Measurements from ENCODE around the gene C4B.
A peak's percentile ranks its signal among the peaks of the same experiment; 100 is the strongest.
"Not testable (repeated sequence)": the region's sequence is repeated elsewhere in the genome, so short reads cannot be mapped to it uniquely, and the experiment has no call there.

Gene C4B

GRCh38 chr6:32013738-32014137 lies 857 bp upstream of the C4B start:
- H3K27me3 ChIP-seq (ENCODE audit: insufficient read depth, poor library complexity, severe bottlenecking); H3K4me1 ChIP-seq (ENCODE audit: insufficient read depth, poor library complexity, severe bottlenecking); H3K36me3 ChIP-seq (ENCODE audit: low read depth); ATAC-seq (ENCODE audit: low read depth); H3K9me3 ChIP-seq (ENCODE audit: severe bottlenecking); H3K27ac ChIP-seq (ENCODE audit: poor library complexity, severe bottlenecking); DNase-seq (ENCODE audit: low spot score); H3K4me3 ChIP-seq (ENCODE audit: severe bottlenecking): not testable (repeated sequence)

- H3K4me3 ChIP-seq (ENCODE audit: severe bottlenecking); H3K27me3 ChIP-seq (ENCODE audit: insufficient read depth, poor library complexity, severe bottlenecking); H3K9me3 ChIP-seq (ENCODE audit: severe bottlenecking); DNase-seq (ENCODE audit: low spot score); H3K27ac ChIP-seq (ENCODE audit: poor library complexity, severe bottlenecking); H3K36me3 ChIP-seq (ENCODE audit: low read depth); ATAC-seq (ENCODE audit: low read depth); H3K4me1 ChIP-seq (ENCODE audit: insufficient read depth, poor library complexity, severe bottlenecking): not testable (repeated sequence)
Measured at GRCh38 chr6:32022100-32022499, 7.5 kb downstream of the C4B start.

GRCh38 chr6:32028631-32029030 lies 14.0 kb downstream of the C4B start:
- not testable (repeated sequence) for H3K4me1 ChIP-seq (ENCODE audit: insufficient read depth, poor library complexity, severe bottlenecking); H3K36me3 ChIP-seq (ENCODE audit: low read depth); H3K27ac ChIP-seq (ENCODE audit: poor library complexity, severe bottlenecking); H3K27me3 ChIP-seq (ENCODE audit: insufficient read depth, poor library complexity, severe bottlenecking); H3K4me3 ChIP-seq (ENCODE audit: severe bottlenecking); DNase-seq (ENCODE audit: low spot score); H3K9me3 ChIP-seq (ENCODE audit: severe bottlenecking)
- 0 out of 3 replicates have a peak, but pooled peaks have one; percentile 32 for ATAC-seq (ENCODE audit: low read depth)

- not testable (repeated sequence) for H3K27me3 ChIP-seq (ENCODE audit: insufficient read depth, poor library complexity, severe bottlenecking); DNase-seq (ENCODE audit: low spot score); H3K27ac ChIP-seq (ENCODE audit: poor library complexity, severe bottlenecking); ATAC-seq (ENCODE audit: low read depth); H3K4me1 ChIP-seq (ENCODE audit: insufficient read depth, poor library complexity, severe bottlenecking); H3K36me3 ChIP-seq (ENCODE audit: low read depth); H3K4me3 ChIP-seq (ENCODE audit: severe bottlenecking); H3K9me3 ChIP-seq (ENCODE audit: severe bottlenecking)
Measured at GRCh38 chr6:32029553-32029952, 15.0 kb downstream of the C4B start.

GRCh38 chr6:32035283-32036013 lies 20.9 kb downstream of the C4B start:
- H3K4me1 ChIP-seq (ENCODE audit: insufficient read depth, poor library complexity, severe bottlenecking); DNase-seq (ENCODE audit: low spot score); H3K4me3 ChIP-seq (ENCODE audit: severe bottlenecking); H3K27me3 ChIP-seq (ENCODE audit: insufficient read depth, poor library complexity, severe bottlenecking); ATAC-seq (ENCODE audit: low read depth); H3K9me3 ChIP-seq (ENCODE audit: severe bottlenecking); H3K27ac ChIP-seq (ENCODE audit: poor library complexity, severe bottlenecking); H3K36me3 ChIP-seq (ENCODE audit: low read depth): not testable (repeated sequence)

- not testable (repeated sequence) for H3K4me1 ChIP-seq (ENCODE audit: insufficient read depth, poor library complexity, severe bottlenecking); H3K4me3 ChIP-seq (ENCODE audit: severe bottlenecking); H3K27ac ChIP-seq (ENCODE audit: poor library complexity, severe bottlenecking); H3K9me3 ChIP-seq (ENCODE audit: severe bottlenecking); ATAC-seq (ENCODE audit: low read depth); H3K27me3 ChIP-seq (ENCODE audit: insufficient read depth, poor library complexity, severe bottlenecking); H3K36me3 ChIP-seq (ENCODE audit: low read depth); DNase-seq (ENCODE audit: low spot score)
Measured at GRCh38 chr6:32037136-32037535, 22.5 kb downstream of the C4B start.

GRCh38 chr6:32037598-32038524 lies 23.3 kb downstream of the C4B start, which contains the start of gene CYP21A2:
Gene CYP21A2, plus strand, starts transcription at chr6:32038415. Its CDS starts 8 bp downstream, at chr6:32038423.
- H3K4me3 ChIP-seq (ENCODE audit: severe bottlenecking); H3K36me3 ChIP-seq (ENCODE audit: low read depth); H3K9me3 ChIP-seq (ENCODE audit: severe bottlenecking); H3K27ac ChIP-seq (ENCODE audit: poor library complexity, severe bottlenecking); H3K4me1 ChIP-seq (ENCODE audit: insufficient read depth, poor library complexity, severe bottlenecking); H3K27me3 ChIP-seq (ENCODE audit: insufficient read depth, poor library complexity, severe bottlenecking): not testable (repeated sequence)
- DNase-seq (ENCODE audit: low spot score) (peak; percentile 31), ATAC-seq (ENCODE audit: low read depth) (peak; percentile 34; the same call in 1 of the 3 replicates)

- not testable (repeated sequence) for H3K4me3 ChIP-seq (ENCODE audit: severe bottlenecking); H3K9me3 ChIP-seq (ENCODE audit: severe bottlenecking); H3K36me3 ChIP-seq (ENCODE audit: low read depth); ATAC-seq (ENCODE audit: low read depth); H3K4me1 ChIP-seq (ENCODE audit: insufficient read depth, poor library complexity, severe bottlenecking); H3K27me3 ChIP-seq (ENCODE audit: insufficient read depth, poor library complexity, severe bottlenecking); DNase-seq (ENCODE audit: low spot score); H3K27ac ChIP-seq (ENCODE audit: poor library complexity, severe bottlenecking)
Measured at GRCh38 chr6:32038878-32039277, 24.3 kb downstream of the C4B start.

- ATAC-seq (ENCODE audit: low read depth); H3K9me3 ChIP-seq (ENCODE audit: severe bottlenecking); H3K4me1 ChIP-seq (ENCODE audit: insufficient read depth, poor library complexity, severe bottlenecking); H3K36me3 ChIP-seq (ENCODE audit: low read depth); H3K27me3 ChIP-seq (ENCODE audit: insufficient read depth, poor library complexity, severe bottlenecking); H3K27ac ChIP-seq (ENCODE audit: poor library complexity, severe bottlenecking); DNase-seq (ENCODE audit: low spot score); H3K4me3 ChIP-seq (ENCODE audit: severe bottlenecking): not testable (repeated sequence)
Measured at GRCh38 chr6:32039321-32040274, 25.0 kb downstream of the C4B start.

- not testable (repeated sequence) for H3K4me3 ChIP-seq (ENCODE audit: severe bottlenecking); H3K27me3 ChIP-seq (ENCODE audit: insufficient read depth, poor library complexity, severe bottlenecking); ATAC-seq (ENCODE audit: low read depth); H3K4me1 ChIP-seq (ENCODE audit: insufficient read depth, poor library complexity, severe bottlenecking); H3K36me3 ChIP-seq (ENCODE audit: low read depth); H3K9me3 ChIP-seq (ENCODE audit: severe bottlenecking); H3K27ac ChIP-seq (ENCODE audit: poor library complexity, severe bottlenecking)
- peak; percentile 34 for DNase-seq (ENCODE audit: low spot score)
Measured at GRCh38 chr6:32040299-32041049, 25.9 kb downstream of the C4B start.
